SK-N-SH (cell line): ENCODE results near the gene DISP1. TPM values are rescaled to one million over a fixed set of nuclear protein-coding genes. Genes with fewer than 3 reads are reported as not detected.

Experiments used
- CTCF ChIA-PET: fragments of 300-600, 350-600 bp; formaldehyde crosslinking; extraction: SDS; loops from one replicate; lab custom pipeline; 2021; lab: Yijun Ruan, JAX
- POLR2A ChIA-PET: fragments of 350-600 bp; sonication (Branson Sonifier 250); formaldehyde crosslinking; extraction: SDS; loops from one replicate; lab custom pipeline; 2020; ENCODE audit warnings: antibody characterized with exemption, inconsistent platforms; lab: Yijun Ruan, JAX
- DNase-seq: peaks from one replicate; pipeline ENCODE4 v3.0.0; 2012
- H2AFZ ChIP-seq: fragments of 200-600 bp; sonication (generic); 2 replicates; pipeline ENCODE4 v1.8.1; 2016; ENCODE audit warnings: antibody characterized with exemption, mild to moderate bottlenecking, low read depth
- H3F3A ChIP-seq: fragments of 200-600 bp; sonication (generic); replicated peaks from 2 replicates; pipeline ENCODE3; 2016; ENCODE audit warnings: antibody characterized with exemption, mild to moderate bottlenecking; ENCODE audit not compliant: insufficient read depth
- H3K27ac ChIP-seq, 2 experiments: fragments of 200-500 bp in 1 of 2; fragments of 200-600 bp in 1 of 2; sonication (Bioruptor generic) in 1 of 2; sonication (generic), shearing (Covaris generic) in 1 of 2; 2 replicates each; pipeline versions ENCODE4 v1.5.1 to v1.6.1; 2014 to 2016; ENCODE audit warnings: low read depth in 2 of 2, inconsistent platforms in 1 of 2, low read length in 1 of 2, mild to moderate bottlenecking in 1 of 2, mixed read lengths in 1 of 2
- H3K27me3 ChIP-seq: fragments of 200-600 bp; sonication (generic), shearing (Covaris generic); 2 replicates; pipeline ENCODE4 v1.6.1; 2016; ENCODE audit warnings: mixed run types; ENCODE audit not compliant: insufficient read depth
- H3K36me3 ChIP-seq, 2 experiments: fragments of 200-500 bp in 1 of 2; fragments of 200-600 bp in 1 of 2; sonication (Bioruptor generic) in 1 of 2; sonication (generic) in 1 of 2; replicated peaks in 1 of 2; 2 replicates each; pipeline versions ENCODE3 to v1.5.1; 2014 to 2016; ENCODE audit warnings: low read length in 1 of 2, mild to moderate bottlenecking in 1 of 2; ENCODE audit not compliant: insufficient read depth in 2 of 2, control insufficient read depth in 1 of 2
- H3K4me1 ChIP-seq, 2 experiments: fragments of 200-500 bp in 1 of 2; fragments of 200-600 bp in 1 of 2; sonication (Bioruptor generic) in 1 of 2; sonication (generic), shearing (Covaris generic) in 1 of 2; 2 replicates each; pipeline versions ENCODE4 v1.5.1 to v1.6.1; 2014 to 2016; ENCODE audit warnings: low read depth in 1 of 2, low read length in 1 of 2, mixed run types in 1 of 2; ENCODE audit not compliant: insufficient read depth in 2 of 2, control insufficient read depth in 1 of 2
- H3K4me2 ChIP-seq: fragments of 200-600 bp; sonication (generic), shearing (Covaris generic); 2 replicates; pipeline ENCODE4 v1.6.1; 2017; ENCODE audit warnings: mixed run types
- H3K4me3 ChIP-seq, 2 experiments: fragments of 200-500 bp in 1 of 2; fragments of 200-600 bp in 1 of 2; sonication (Bioruptor generic) in 1 of 2; sonication (generic), shearing (Covaris generic) in 1 of 2; 2 replicates each; pipeline versions ENCODE4 v1.5.1 to v1.8.1; 2014 to 2016; ENCODE audit warnings: low read depth in 2 of 2, inconsistent platforms in 1 of 2, low read length in 1 of 2, mild to moderate bottlenecking in 1 of 2, mixed read lengths in 1 of 2, moderate library complexity in 1 of 2
- H3K79me2 ChIP-seq: fragments of 200-600 bp; sonication (generic); 2 replicates; pipeline ENCODE4 v1.8.1; 2017; ENCODE audit warnings: mild to moderate bottlenecking; ENCODE audit not compliant: insufficient read depth
- H3K9ac ChIP-seq: fragments of 200-600 bp; sonication (generic); 2 replicates; pipeline ENCODE4 v1.6.1; 2017; ENCODE audit warnings: mixed run types
- H3K9me2 ChIP-seq: fragments of 200-600 bp; sonication (generic); 2 replicates; pipeline ENCODE4 v1.6.1; 2017; ENCODE audit warnings: mixed run types
- H3K9me3 ChIP-seq: fragments of 200-600 bp; sonication (generic); 2 replicates; pipeline ENCODE4 v1.6.1; 2017; ENCODE audit warnings: mixed run types, mild to moderate bottlenecking, moderate library complexity
- H4K20me1 ChIP-seq: fragments of 200-600 bp; sonication (generic); 2 replicates; pipeline ENCODE4 v1.6.1; 2017; ENCODE audit warnings: mild to moderate bottlenecking, mixed run types; ENCODE audit not compliant: insufficient read depth
- CTCF ChIP-seq: fragments of 200-600 bp; sonication (generic); IDR thresholded peaks from 2 replicates; pipeline ENCODE4 v1.6.1; 2017; ENCODE audit warnings: antibody characterized with exemption, mild to moderate bottlenecking, moderate library complexity
- FOXM1 ChIP-seq: IDR thresholded peaks from 2 replicates; pipeline ENCODE4 v1.4.0; 2012; ENCODE audit warnings: low read depth, mild to moderate bottlenecking
- MAX ChIP-seq: IDR thresholded peaks from 2 replicates; pipeline ENCODE4 v1.4.0; 2012; ENCODE audit warnings: low read depth
- RAD21 ChIP-seq: IDR thresholded peaks from 2 replicates; pipeline ENCODE4 v1.6.1; 2012; ENCODE audit warnings: mild to moderate bottlenecking, low read length
- SMC3 ChIP-seq: IDR thresholded peaks from 2 replicates; pipeline ENCODE4 v1.6.1; 2012; ENCODE audit warnings: low read depth, low read length, improper control_type of control experiment
- TAF1 ChIP-seq: IDR thresholded peaks from 2 replicates; pipeline ENCODE4 v1.6.1; 2012; ENCODE audit warnings: low read depth, mild to moderate bottlenecking, low read length, moderate library complexity, borderline replicate concordance
- TCF12 ChIP-seq: IDR thresholded peaks from 2 replicates; pipeline ENCODE4 v1.4.0; 2012
- TEAD4 ChIP-seq: IDR thresholded peaks from 2 replicates; pipeline ENCODE4 v1.4.0; 2012; ENCODE audit warnings: mild to moderate bottlenecking, borderline replicate concordance; ENCODE audit not compliant: insufficient read depth
- USF2 ChIP-seq: fragments of 150-350 bp; IDR thresholded peaks from 2 replicates; pipeline ENCODE4 v1.6.1; 2017; ENCODE audit warnings: antibody characterized with exemption, low read length, low read depth, borderline replicate concordance
- WGBS: methylation state at CpG from one replicate; pipeline ENCODE4 v1.1.6; 2017; ENCODE audit warnings: low lambda C conversion rate; 5-methylcytosine and 5-hydroxymethylcytosine counted together
- polyA plus RNA-seq, 3 experiments: library from polyadenylated mRNA; depleted of rRNA; stranded (reverse); fragments of >200 nt; gene quantifications; 2 replicates each; pipeline ENCODE4 v1.2.3, GENCODE V29; 2012

The DISP1 gene
- polyA plus RNA-seq, 1 of the 3 experiments (the other 2 are of a cell fraction), result 4.4 TPM

GRCh38 chr1:222792744-222793143, 22.1 kb upstream of the DISP1 start:
- Histone ChIP-seq H3F3A (no peaks in the 10 kb centered on the region), H3K9me2 (no peaks in the 10 kb centered on the region), H3K27me3 (no peaks in the 10 kb centered on the region), H3K79me2 (no peaks in the 10 kb centered on the region), H3K4me3 (no peak overlapping the region), H4K20me1 (no peaks in the 10 kb centered on the region), H2AFZ (no peak overlapping the region), H3K36me3 (no peaks in the 10 kb centered on the region), H3K9me3 (no peaks in the 10 kb centered on the region), H3K27ac (no peak overlapping the region), H3K4me2 (no peak overlapping the region), H3K9ac (no peak overlapping the region), H3K4me1 (no peaks in the 10 kb centered on the region; a peak in 1 of 4 replicates)
- TF ChIP-seq SMC3 (peak; percentile 82), RAD21 (peak; percentile 93), MAX (no peak), CTCF (peak; percentile 78)
- WGBS, result 0% methylated on average over 2 of the region's 2 CpGs
- DNase-seq, result peak; percentile 68
- ChIA-PET CTCF (interaction anchor here (0.7 to 6.1 kb wide), 17 partner anchors 10 to 957 kb away, joined by 3 to 69 read pairs (median 4); partner anchors contain the start of gene TLR5), POLR2A (interaction anchor here (0.6 kb wide), 1 partner anchor 335 kb away, joined by 3 read pairs; no protein-coding TSS in a partner anchor)

GRCh38 chr1:222794656-222795474, 20.0 kb upstream of the DISP1 start:
- no peaks in the 10 kb centered on the region for H3K36me3 ChIP-seq
- H2AFZ ChIP-seq, result no peak overlapping the region
- POLR2A ChIA-PET, result no interaction called here
- no peaks in the 10 kb centered on the region for H3K9me3 ChIP-seq
- H3K27ac ChIP-seq, result no peak overlapping the region
- WGBS, result 90% methylated on average over 2 of the region's 6 CpGs
- H3K4me1 ChIP-seq, result no peaks in the 10 kb centered on the region; a peak in 1 of 4 replicates
- no peak overlapping the region for H3K9ac ChIP-seq
- DNase-seq, result no peak
- H3K27me3 ChIP-seq, result no peaks in the 10 kb centered on the region
- TF ChIP-seq TEAD4 (no peak), CTCF (peak; percentile 20; the same call in 1 of the 2 replicates), TCF12 (no peak), TAF1 (no peak), RAD21 (peak; percentile 61), FOXM1 (no peak), USF2 (no peak), SMC3 (peak; percentile 43)
- TF ChIP-seq, all 33 proteins: peak for 3
- Histone ChIP-seq H3K4me3 (no peak overlapping the region), H4K20me1 (no peaks in the 10 kb centered on the region), H3F3A (no peaks in the 10 kb centered on the region), H3K79me2 (no peaks in the 10 kb centered on the region), H3K4me2 (no peak overlapping the region), H3K9me2 (no peaks in the 10 kb centered on the region)
- CTCF ChIA-PET, result interaction anchor here (1.2 to 6.1 kb wide), 7 partner anchors 21 to 889 kb away, joined by 3 to 69 read pairs (median 5); no protein-coding TSS in a partner anchor
